Subcutaneous adipose tissue (tissue), 4 donors: ENCODE measurements around the gene SH3TC2. TPM values are rescaled to one million over a fixed set of nuclear protein-coding genes. Genes with fewer than 3 reads are reported as not detected.

Source experiments
- CTCF ChIP-seq: fragments of 450-650 bp; IDR thresholded peaks from one replicate; pipeline ENCODE4 v1.5.1; 2016; ENCODE audit warnings: low read depth, mild to moderate bottlenecking, control low read depth, antibody characterized with exemption, moderate library complexity
- total RNA-seq, 4 donors: library from RNA; depleted of rRNA; stranded (reverse); fragments of >200 nt; gene quantifications; one replicate each; pipeline ENCODE4 v1.1.0, GENCODE V29; 2016

The SH3TC2 gene
- total RNA-seq, 4 donors from 2014 or later, result 0.33 to 2.4 (median 0.44) TPM; not detected in 1

GRCh38 chr5:149040421-149040820 is 22.4 kb downstream of the SH3TC2 start:
- no peak for TF ChIP-seq CTCF

GRCh38 chr5:149039506-149039905 is 23.4 kb downstream of the SH3TC2 start:
- no peak for TF ChIP-seq CTCF

GRCh38 chr5:149038336-149039080 is 24.4 kb downstream of the SH3TC2 start:
- TF ChIP-seq CTCF, result no peak

- no peak for TF ChIP-seq CTCF
These were observed 25.0 kb downstream of the SH3TC2 start for GRCh38 chr5:149037817-149038216.

- no peak for TF ChIP-seq CTCF
These were observed 25.9 kb downstream of the SH3TC2 start for GRCh38 chr5:149036970-149037369.

- no peak for TF ChIP-seq CTCF
These were observed 26.7 kb downstream of the SH3TC2 start for GRCh38 chr5:149036168-149036567.

GRCh38 chr5:149035372-149035790 is 27.5 kb downstream of the SH3TC2 start:
- no peak for TF ChIP-seq CTCF
